Stimulated activated CD4-positive, alpha-beta T cell treated with anti-CD3 and anti-CD28 coated beads, TNF-alpha, amount 100 ng/mL, for 48 hours (primary cell): ENCODE measurements around the gene MBNL2.
"Not testable (repeated sequence)": the region's sequence is repeated elsewhere in the genome, so short reads cannot be mapped to it uniquely, and the experiment has no call there.

Experiments
- DNase-seq, 3 donors: peaks; one replicate each; pipeline ENCODE4 v3.0.0-alpha.2; 2020; ENCODE audit warnings: low read depth in 3 of 3

MBNL2 gene

DNA sequence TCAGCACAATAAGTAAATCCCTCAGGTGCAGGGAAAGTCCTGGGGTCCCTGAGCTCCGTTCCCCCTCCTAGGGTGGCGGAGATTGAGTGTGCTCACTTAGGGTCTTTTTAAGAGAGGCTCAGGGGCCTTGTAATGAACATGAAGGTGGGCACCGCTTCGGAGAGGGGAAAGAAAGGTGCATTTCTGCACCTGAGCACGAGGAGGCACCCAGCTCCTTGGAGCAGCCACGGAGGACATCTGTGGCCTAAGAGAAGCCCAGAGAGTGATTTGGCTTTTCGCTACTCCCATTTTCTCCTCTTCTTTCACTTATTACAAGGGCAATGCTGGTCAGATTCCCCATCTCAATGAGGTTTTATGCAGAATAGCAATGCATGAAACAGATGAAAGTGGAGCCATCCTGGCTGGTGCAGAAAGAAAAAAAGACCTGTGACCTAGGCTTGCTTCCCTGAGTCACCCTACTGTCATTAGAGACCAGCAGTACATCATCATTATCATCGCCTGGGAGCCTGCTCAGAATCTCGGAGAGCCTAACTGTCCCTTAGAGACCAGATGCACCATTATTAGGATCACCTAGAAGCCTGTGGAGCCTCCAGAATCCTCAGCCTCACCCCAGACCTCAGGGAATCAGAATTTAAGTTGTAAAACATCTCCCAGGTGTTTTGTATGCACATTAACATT lies 125.3 kb downstream of the MBNL2 start:
- no peak for DNase-seq

GRCh38 chr13:97348569-97349100 lies 126.5 kb downstream of the MBNL2 start:
- DNase-seq: no peak

DNA sequence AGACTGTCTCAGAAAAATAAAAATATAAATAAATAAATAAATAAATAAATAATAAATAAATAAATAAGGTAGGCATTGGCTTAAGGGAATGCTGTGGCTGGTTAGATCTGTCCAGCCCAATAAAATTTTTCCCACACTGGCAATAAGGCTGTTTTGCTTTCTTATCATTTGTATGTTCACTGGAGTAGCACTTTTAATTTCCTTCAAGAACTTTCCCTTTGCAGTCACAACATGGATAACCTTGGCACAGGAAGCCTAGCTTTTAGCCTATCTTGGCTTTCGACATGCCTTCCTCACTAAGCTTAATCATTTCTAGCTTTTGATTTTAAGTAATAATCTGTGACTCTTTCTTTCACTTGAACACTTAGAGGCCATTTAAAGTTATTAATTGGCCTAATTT lies 129.9 kb downstream of the MBNL2 start:
- DNase-seq: not testable (repeated sequence)

DNA sequence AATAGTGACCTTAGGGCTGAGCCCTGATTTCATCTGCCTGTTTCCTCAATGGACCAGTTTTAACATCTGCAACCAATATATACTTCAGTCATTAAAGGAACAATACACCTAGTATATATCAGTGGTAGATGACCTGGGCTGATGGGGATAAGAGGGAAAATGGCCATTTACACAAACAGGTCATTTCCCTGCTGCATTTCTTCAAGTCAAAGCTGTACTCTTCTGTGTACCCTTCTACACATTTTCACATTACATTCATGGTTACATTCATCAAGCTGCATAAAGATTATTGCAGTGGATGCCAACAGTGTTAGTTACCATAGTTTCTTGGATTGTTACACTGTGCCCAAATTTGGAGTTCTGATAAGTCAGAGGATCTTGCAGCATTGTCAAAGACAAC lies 130.7 kb downstream of the MBNL2 start:
- DNase-seq: no peak

DNA sequence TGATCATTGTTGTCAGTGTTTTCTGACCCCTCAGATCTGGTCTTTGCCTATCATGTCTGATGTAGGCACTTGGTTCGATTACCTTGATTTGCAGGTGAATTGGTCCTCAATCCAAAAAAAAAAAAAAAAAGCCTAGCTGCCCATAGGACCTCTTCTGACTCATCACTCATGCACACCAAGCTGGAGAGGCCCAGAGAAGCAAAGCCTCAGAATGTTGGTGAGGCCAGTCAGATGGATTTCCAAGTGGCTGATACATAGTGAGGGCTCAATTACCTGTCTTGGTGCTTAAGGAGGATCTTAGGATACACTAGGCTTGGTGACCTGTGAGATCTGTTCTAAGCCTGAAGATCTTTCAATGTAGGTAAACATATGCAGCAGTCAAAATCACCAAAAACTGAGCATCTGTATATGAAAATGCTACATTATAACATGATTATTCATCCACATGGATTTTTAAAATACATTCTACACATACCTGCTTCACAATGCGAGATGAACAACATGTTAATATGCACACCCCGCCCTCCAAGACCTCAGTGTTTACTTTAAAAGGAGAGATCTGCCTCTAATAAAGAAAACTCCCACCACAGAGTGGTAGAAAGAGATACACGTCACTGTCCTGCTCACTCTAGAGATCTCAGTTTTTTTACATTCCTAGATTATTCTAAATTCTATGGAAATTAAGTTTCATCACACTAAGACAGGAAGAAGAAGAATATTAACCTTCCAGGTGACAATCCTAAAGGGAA lies 132.0 kb downstream of the MBNL2 start:
- no peak for DNase-seq

GRCh38 chr13:97354808-97355207 lies 132.7 kb downstream of the MBNL2 start:
- DNase-seq: no peak

DNA sequence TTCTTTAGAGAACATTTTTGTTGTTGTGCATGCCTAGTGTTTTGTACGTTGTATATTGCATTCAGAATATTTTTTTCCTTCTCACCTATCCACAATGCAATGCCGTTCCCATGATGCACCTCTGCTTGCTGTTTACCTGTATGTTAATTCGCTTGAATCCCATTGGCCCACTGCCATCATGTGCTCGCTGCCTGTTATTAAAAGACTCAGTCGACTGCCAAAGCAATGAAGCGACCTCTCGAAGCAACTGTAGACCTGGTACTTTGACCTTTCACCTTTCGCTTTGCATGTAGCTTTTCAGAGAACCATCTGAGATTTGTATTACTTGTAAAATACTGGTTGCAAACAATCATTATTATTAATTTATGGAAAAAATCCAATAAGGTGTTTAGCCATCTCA lies 134.5 kb downstream of the MBNL2 start:
- DNase-seq: no peak

- DNase-seq: peak; percentile 10 to 32 (median 16)
Measured at GRCh38 chr13:97359181-97360057, 137.3 kb downstream of the MBNL2 start.

- DNase-seq: no peak
Measured at GRCh38 chr13:97360610-97361009, 138.5 kb downstream of the MBNL2 start.

- DNase-seq: no peak
Measured at GRCh38 chr13:97364031-97364430, 141.9 kb downstream of the MBNL2 start.

DNA sequence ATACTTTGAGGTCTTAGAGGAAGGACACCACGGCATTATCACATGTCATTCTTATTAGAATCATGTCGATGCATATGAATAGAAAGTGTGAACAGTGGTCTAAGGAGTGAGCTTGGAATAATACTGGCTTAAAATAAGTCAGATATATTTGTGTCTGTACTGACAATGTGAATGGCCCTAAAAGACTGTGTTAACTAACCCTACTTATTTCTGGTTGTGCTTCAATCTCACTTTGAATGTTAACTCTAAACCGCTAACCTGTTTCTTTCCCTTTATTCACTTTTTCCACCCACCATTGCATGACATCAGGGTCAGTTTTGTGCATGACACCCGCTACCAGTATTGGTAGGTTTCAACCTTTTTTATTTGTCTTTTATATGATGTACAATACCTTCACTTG lies 142.7 kb downstream of the MBNL2 start:
- no peak for DNase-seq

- no peak for DNase-seq
Measured at GRCh38 chr13:97366172-97366688, 144.1 kb downstream of the MBNL2 start.

DNA sequence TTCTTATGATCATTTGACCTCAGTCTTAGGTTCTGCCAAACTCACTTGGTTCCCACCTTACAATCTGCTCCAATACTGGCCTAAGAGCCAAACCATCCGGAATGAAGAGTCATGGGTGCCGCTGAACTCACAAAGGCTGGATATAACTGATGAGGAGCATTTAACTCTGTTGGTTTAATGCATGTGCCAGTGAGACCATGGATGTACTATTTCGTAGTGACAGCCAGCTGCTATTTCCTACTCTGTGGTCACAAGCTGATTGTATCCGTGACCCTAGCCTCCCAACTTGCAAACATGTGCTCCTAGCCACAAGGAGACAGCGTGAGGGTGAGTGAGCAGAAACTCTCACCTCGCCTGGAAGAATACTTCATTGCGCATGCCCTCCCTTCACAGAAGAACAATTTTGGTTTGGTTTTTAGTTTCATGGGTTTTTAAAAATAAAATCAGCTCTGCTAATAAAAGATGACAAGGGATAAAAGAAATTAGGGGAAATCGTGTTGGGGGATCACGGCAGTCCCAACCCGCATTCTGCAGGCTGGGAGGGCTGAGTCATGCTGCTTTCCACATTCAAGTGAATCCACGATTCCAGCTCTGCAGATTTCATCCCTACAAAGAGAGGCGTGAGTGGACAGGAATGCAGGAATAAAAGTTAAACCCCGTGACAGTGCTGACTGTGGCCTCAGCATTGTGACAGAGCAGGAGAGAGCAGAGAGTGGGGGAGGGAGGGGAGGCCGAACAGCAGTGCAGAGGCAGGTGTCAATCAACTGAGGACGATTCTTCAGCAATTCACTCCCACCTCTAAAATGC lies 145.1 kb downstream of the MBNL2 start:
- DNase-seq: no peak

DNA sequence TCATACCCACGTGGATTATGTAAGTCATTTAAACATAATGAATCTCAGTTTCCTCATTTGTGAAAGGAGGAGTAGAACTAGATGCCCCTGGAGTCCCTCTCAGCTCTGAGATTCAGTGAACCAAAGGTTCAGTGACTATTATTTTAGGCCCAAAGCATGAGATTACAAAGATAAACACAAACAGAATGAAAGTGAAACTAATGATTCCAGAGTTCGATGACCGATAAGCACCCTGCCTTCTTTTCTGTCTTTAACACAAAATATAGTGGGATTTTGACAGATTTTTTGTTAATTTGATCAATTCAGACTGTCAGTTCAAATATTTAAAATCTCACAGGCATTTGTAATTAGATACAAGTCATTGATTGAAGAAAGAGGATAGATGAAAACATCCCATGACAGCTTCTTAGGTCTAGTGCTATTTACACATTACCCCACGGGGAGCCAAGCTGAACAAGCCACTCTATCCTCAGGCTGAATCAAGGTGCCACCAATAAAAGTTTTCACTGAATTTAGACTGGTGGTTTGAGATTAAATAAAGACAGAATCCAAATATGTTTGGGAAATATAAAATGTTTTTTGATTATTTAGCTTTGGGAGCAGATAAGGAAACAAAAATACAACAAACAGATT lies 147.2 kb downstream of the MBNL2 start:
- DNase-seq: no peak

DNA sequence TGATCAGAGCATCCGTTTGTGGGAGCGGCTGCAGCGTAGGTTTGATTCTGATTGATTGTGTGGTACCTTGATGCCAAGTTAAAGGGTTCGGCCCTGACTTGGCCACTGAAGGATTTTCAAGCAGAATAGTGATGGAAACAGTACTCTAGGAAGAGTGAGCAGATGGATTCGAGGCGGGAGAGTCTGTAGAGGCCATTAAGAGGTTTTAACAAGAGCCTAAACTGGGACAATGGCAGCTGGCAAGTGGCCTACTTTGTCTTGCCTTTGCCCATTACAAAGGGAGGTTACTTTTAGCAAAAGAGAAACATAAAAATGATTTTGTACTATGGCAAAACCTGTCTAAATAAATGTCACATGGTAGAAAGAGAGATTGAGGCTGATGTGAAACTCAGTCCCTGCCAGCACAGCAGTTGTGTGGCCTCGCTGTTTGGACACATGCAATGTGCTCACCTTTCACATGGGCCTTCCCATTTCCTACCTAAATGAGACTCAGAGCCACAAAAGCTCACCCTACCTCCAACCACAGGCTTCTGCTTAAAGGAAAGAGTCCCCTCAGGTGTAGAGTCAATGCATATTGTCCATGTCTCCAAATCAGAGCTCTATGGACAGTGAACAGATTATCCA lies 149.5 kb downstream of the MBNL2 start:
- no peak for DNase-seq

DNA sequence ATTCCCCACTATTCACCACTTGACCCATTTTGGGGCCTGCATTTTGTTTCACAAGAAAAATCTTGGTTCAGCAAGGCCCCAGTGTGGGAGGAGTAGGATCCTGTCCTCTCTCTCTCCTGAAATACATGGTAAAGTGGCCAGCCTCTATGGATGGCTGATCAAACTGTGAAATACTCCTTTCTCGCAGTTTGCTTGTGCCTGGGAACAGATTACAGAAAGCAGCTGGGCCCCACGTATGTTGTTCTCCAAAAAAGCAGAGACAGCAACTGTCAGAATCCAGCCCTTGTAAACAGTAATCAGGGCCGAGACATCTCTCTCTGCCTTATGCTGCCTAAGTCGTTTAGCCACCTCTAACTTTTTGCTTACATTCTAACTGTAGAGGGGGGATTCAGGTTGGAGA lies 150.8 kb downstream of the MBNL2 start:
- no peak for DNase-seq

DNA sequence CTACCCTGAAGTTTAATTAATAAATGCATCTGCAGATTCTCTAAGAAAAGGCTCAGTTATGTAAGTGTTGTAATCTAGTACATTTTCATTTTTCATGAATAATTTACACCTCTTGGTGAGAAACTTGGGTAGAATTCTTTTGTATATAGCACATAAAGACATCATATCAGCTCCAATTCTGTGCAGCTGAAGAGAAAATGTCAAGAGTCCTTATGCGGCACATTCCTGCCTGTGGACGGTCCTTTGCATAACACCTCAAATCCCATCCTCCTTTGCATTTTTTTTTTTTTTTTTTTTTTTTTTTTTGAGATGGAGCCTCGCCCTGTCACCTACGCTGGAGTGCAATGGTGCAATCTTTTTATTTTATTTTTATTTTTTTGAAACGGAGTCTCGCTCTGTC lies 151.7 kb downstream of the MBNL2 start:
- no peak for DNase-seq

DNA sequence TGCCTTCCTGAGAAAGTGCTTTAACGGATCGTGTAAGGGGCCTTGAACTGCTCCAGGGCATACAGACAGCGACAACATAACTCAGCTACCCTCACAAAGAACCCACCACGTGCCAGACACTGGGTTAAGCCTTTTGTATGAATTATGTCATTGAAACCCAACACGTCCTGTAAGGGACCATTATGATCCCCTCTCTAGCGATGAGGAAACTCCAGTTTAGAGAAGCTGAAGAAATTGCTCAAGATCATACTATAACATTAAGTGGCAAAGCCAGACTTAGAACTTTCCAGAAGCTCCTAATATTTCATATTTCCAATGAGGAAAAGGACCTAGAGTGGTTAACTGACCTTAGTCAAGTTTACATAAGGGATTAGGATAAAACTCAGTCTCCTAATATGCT lies 154.8 kb downstream of the MBNL2 start:
- no peak for DNase-seq

- DNase-seq: no peak
Measured at GRCh38 chr13:97379386-97379785, 157.3 kb downstream of the MBNL2 start.

DNA sequence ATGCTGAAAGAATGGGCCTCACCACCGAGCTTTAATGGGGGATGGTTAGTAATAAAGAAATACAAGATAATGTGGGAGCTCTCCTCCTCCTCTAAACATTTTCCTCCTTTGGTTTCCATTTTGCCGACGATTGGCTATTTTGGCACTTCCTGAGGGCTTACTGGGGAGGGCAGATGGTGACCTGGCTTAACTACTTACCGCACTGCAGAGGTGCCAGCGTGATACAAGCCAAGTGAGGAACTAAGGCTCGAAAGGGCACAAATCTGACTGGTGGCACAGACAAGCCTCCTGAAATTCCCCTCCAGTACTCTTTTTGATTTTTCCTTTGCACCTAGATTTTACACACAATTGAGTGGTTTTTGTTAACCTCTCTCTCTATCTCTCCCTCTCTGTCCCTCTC lies 158.6 kb downstream of the MBNL2 start:
- no peak for DNase-seq
